ENCODE results near the gene OBP2A. TPM values are rescaled to one million over a fixed set of nuclear protein-coding genes. Genes with fewer than 3 reads are reported as not detected.

Gene OBP2A
- total RNA-seq, 1 experiment from 2014 or later: not detected

DNA sequence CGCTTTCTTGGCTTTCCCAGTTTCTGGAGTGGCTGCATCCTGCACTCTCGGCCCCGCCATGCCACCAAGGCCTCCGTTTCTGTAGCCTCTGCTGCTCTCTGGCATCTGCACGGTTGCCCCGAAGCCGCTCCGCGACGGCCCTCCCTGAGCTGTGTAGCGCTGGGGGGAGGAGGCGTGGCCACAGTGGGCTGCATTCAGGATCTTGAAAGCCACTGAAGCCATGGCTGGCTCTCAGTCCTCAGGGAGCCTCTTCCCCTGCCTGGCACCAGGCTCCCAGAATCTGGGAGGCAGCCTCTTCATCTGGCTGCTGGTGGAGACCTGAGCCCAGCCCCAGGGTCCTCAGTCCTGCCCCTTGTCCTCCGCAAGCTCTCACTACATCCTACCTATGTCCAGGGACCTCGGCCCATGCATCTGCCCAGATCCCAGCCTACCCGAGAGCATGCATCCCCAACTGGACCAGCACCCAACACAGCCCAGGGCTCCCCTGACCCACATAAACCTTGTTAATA is 40.7 kb downstream of the OBP2A start:
- Mint-ChIP-seq H3K27ac (ENCODE audit: unreplicated experiment) (no peak overlapping the region), H3K4me1 (ENCODE audit: low read depth, unreplicated experiment) (no peaks in the 10 kb centered on the region), H3K4me3 (ENCODE audit: unreplicated experiment) (no peak overlapping the region), H3K27me3 (ENCODE audit: insufficient read depth, unreplicated experiment) (peaks cover 2% of the 10 kb centered on the region), H3K36me3 (ENCODE audit: insufficient read depth, unreplicated experiment) (no peaks in the 10 kb centered on the region), H3K9me3 (ENCODE audit: unreplicated experiment) (no peaks in the 10 kb centered on the region)
- Histone ChIP-seq H3K36me3 (ENCODE audit: control insufficient read depth, insufficient read depth, low read length) (no peaks in the 10 kb centered on the region), H3K4me1 (no peaks in the 10 kb centered on the region), H3K9me3 (no peaks in the 10 kb centered on the region), H3K4me3 (ENCODE audit: low read depth, low read length) (no peak overlapping the region), H3K27me3 (replicated peaks; ENCODE audit: control insufficient read depth, insufficient read depth, low read length) (no peaks in the 10 kb centered on the region)
- no TSS peak for BruUV-seq (replicated peaks)
- POLR2A ChIA-PET: no interaction called here
- intact Hi-C loops (cut with micrococcal nuclease; ENCODE audit: unreplicated experiment): no loop called here
- CTCF ChIA-PET: no interaction called here
- no peak for DNase-seq
- TF ChIP-seq, protein P1, sequence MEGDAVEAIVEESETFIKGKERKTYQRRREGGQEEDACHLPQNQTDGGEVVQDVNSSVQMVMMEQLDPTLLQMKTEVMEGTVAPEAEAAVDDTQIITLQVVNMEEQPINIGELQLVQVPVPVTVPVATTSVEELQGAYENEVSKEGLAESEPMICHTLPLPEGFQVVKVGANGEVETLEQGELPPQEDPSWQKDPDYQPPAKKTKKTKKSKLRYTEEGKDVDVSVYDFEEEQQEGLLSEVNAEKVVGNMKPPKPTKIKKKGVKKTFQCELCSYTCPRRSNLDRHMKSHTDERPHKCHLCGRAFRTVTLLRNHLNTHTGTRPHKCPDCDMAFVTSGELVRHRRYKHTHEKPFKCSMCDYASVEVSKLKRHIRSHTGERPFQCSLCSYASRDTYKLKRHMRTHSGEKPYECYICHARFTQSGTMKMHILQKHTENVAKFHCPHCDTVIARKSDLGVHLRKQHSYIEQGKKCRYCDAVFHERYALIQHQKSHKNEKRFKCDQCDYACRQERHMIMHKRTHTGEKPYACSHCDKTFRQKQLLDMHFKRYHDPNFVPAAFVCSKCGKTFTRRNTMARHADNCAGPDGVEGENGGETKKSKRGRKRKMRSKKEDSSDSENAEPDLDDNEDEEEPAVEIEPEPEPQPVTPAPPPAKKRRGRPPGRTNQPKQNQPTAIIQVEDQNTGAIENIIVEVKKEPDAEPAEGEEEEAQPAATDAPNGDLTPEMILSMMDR (IDR thresholded peaks at IDR 0.05; ENCODE audit: insufficient read depth in 1 of 2, low read depth in 1 of 2, low read length in 1 of 2, severe bottlenecking in 1 of 2, unreplicated experiment in 1 of 2): no peak

DNA sequence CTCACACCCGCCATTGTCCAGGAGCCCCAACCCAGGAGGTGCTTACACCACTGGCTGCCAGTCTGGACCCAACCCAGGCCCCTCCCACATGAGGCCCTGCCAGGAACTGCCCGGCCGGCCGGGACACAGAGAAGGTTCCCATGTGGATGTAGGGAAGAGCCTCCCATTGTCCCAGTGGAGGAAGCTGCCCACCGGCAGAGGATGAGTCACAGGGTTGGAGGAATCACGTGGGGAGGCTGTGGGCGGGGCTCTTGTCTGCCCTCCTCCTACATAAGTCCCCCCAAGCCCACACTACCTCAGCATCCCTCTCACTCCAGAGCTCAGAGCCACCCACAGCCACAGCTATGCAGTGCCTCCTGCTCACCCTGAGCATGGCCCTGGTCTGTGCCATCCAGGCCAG is 41.7 kb downstream of the OBP2A start:
- no TSS peak for BruUV-seq (replicated peaks)
- POLR2A ChIA-PET: no interaction called here

GRCh38 chr9:135588371-135588770 is 42.4 kb downstream of the OBP2A start:
- Histone ChIP-seq H3K4me3 (ENCODE audit: low read depth, low read length) (no peak overlapping the region), H3K36me3 (ENCODE audit: control insufficient read depth, insufficient read depth, low read length) (no peaks in the 10 kb centered on the region), H3K9me3 (no peaks in the 10 kb centered on the region), H3K4me1 (no peaks in the 10 kb centered on the region), H3K27me3 (replicated peaks; ENCODE audit: control insufficient read depth, insufficient read depth, low read length) (no peaks in the 10 kb centered on the region)
- Mint-ChIP-seq H3K4me1 (ENCODE audit: low read depth, unreplicated experiment) (no peaks in the 10 kb centered on the region), H3K9me3 (ENCODE audit: unreplicated experiment) (no peaks in the 10 kb centered on the region), H3K27me3 (ENCODE audit: insufficient read depth, unreplicated experiment) (no peaks in the 10 kb centered on the region), H3K36me3 (ENCODE audit: insufficient read depth, unreplicated experiment) (no peaks in the 10 kb centered on the region), H3K4me3 (ENCODE audit: unreplicated experiment) (no peak overlapping the region), H3K27ac (ENCODE audit: unreplicated experiment) (no peak overlapping the region)
- ChIA-PET POLR2A (no interaction called here), CTCF (no interaction called here)
- intact Hi-C loops (cut with micrococcal nuclease; ENCODE audit: unreplicated experiment): no loop called here
- BruUV-seq (replicated peaks): no TSS peak
- TF ChIP-seq, protein P1 (IDR thresholded peaks at IDR 0.05; ENCODE audit: insufficient read depth in 1 of 2, low read depth in 1 of 2, low read length in 1 of 2, severe bottlenecking in 1 of 2, unreplicated experiment in 1 of 2): no peak
- no peak for DNase-seq

More for the DNA sequence above, 41.7 kb downstream of the OBP2A start:
- Histone ChIP-seq H3K27me3 (replicated peaks; ENCODE audit: control insufficient read depth, insufficient read depth, low read length) (no peaks in the 10 kb centered on the region), H3K36me3 (ENCODE audit: control insufficient read depth, insufficient read depth, low read length) (no peaks in the 10 kb centered on the region), H3K4me1 (no peaks in the 10 kb centered on the region), H3K9me3 (no peaks in the 10 kb centered on the region), H3K4me3 (ENCODE audit: low read depth, low read length) (no peak overlapping the region)
- Mint-ChIP-seq H3K36me3 (ENCODE audit: insufficient read depth, unreplicated experiment) (no peaks in the 10 kb centered on the region), H3K4me3 (ENCODE audit: unreplicated experiment) (no peak overlapping the region), H3K27me3 (ENCODE audit: insufficient read depth, unreplicated experiment) (no peaks in the 10 kb centered on the region), H3K4me1 (ENCODE audit: low read depth, unreplicated experiment) (no peaks in the 10 kb centered on the region), H3K27ac (ENCODE audit: unreplicated experiment) (no peak overlapping the region), H3K9me3 (ENCODE audit: unreplicated experiment) (no peaks in the 10 kb centered on the region)
- DNase-seq: no peak
- intact Hi-C loops (cut with micrococcal nuclease; ENCODE audit: unreplicated experiment): no loop called here
- TF ChIP-seq, protein P1 (IDR thresholded peaks at IDR 0.05; ENCODE audit: insufficient read depth in 1 of 2, low read depth in 1 of 2, low read length in 1 of 2, severe bottlenecking in 1 of 2, unreplicated experiment in 1 of 2): no peak
- CTCF ChIA-PET: no interaction called here
